ENCODE measurements around the gene ZNF746.

DNA sequence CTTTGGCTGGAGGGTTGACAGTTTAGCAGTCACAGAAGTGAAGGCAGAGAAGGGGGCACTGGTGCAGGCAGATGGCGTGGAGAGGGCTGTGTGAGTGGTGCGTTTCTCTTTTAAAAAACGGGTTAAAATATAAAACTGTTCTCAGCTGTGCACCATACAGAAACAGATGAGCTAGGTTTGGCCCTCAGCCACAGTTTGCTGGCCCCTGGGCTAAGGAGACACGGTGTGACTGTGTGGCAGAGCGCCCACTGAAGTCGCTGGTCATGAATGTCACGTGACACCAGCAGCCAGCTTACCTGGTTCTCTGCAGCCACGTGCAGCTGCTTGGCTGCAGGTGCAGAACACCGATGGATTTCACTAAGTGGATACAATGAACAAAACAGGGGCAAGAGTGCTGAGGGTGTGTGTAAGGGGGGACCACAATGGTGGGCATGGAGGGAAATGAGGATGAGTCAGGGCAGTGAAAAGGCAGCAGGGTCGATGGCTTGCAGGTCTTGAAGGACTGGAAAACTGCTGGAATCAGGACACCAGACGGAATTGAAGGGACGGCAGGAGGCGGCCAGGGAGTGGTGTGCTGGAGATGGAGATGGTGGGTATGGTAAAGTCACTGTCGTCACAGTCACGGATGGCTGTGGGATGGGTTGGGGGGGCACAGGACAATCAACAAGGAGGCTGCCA, 7.4 kb downstream of the ZNF746 start:
- TF ChIP-seq, protein P1, sequence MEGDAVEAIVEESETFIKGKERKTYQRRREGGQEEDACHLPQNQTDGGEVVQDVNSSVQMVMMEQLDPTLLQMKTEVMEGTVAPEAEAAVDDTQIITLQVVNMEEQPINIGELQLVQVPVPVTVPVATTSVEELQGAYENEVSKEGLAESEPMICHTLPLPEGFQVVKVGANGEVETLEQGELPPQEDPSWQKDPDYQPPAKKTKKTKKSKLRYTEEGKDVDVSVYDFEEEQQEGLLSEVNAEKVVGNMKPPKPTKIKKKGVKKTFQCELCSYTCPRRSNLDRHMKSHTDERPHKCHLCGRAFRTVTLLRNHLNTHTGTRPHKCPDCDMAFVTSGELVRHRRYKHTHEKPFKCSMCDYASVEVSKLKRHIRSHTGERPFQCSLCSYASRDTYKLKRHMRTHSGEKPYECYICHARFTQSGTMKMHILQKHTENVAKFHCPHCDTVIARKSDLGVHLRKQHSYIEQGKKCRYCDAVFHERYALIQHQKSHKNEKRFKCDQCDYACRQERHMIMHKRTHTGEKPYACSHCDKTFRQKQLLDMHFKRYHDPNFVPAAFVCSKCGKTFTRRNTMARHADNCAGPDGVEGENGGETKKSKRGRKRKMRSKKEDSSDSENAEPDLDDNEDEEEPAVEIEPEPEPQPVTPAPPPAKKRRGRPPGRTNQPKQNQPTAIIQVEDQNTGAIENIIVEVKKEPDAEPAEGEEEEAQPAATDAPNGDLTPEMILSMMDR (IDR thresholded peaks at IDR 0.05 in 4 of 5, conservative IDR thresholded peaks at IDR 0.05 in 1 of 5) = no peak
- TF ChIP-seq POLR2A (IDR thresholded peaks at IDR 0.05) = no peak

Data from gastrocnemius medialis (tissue), 4 donors.